OCI-LY7 (cell line): Measurements from ENCODE around the gene NPLOC4. TPM values are rescaled to one million over a fixed set of nuclear protein-coding genes. Genes with fewer than 3 reads are reported as not detected.

Source experiments
- BruUV-seq: library from RNA; stranded (reverse); fragments of 400-500 nt; replicated peaks from 2 replicates; lab custom pipeline; 2021; lab: Mats Ljungman, UMichigan
- CTCF ChIA-PET: fragments of 300-600 bp; sonication (Branson Sonifier 250); formaldehyde crosslinking; loops from one replicate; lab custom pipeline; 2022; ENCODE audit warnings: antibody characterized with exemption; ENCODE audit not compliant: unreplicated experiment; lab: Charles Lee
- POLR2A ChIA-PET: fragments of 300-600 bp; sonication (Branson Sonifier 250); formaldehyde crosslinking; loops from one replicate; lab custom pipeline; 2022; ENCODE audit warnings: antibody characterized with exemption; lab: Charles Lee
- DNase-seq: peaks from one replicate; pipeline ENCODE4 v3.0.0-alpha.2; 2015; ENCODE audit warnings: low spot score
- H2AFZ ChIP-seq: fragments of 200-600 bp; sonication (generic), shearing (Covaris generic); 2 replicates; pipeline ENCODE4 v1.6.1; 2014; ENCODE audit warnings: mild to moderate bottlenecking, antibody characterized with exemption, low read length, moderate library complexity
- H3K27ac ChIP-seq: fragments of 200-600 bp; sonication (generic); 2 replicates; pipeline ENCODE4 v1.5.1; 2014; ENCODE audit warnings: mixed run types, low read depth, mild to moderate bottlenecking, moderate library complexity, low read length, inconsistent platforms; ENCODE audit not compliant: poor library complexity, severe bottlenecking
- H3K36me3 ChIP-seq: fragments of 200-600 bp; sonication (generic); 2 replicates; pipeline ENCODE4 v1.6.1; 2014; ENCODE audit warnings: mild to moderate bottlenecking, antibody characterized with exemption, low read length, moderate library complexity, mixed read lengths; ENCODE audit not compliant: insufficient read depth
- H3K4me1 ChIP-seq: fragments of 200-600 bp; sonication (generic); 2 replicates; pipeline ENCODE4 v1.5.1; 2014; ENCODE audit warnings: mild to moderate bottlenecking, low read length; ENCODE audit not compliant: insufficient read depth, poor library complexity, severe bottlenecking
- H3K4me2 ChIP-seq: fragments of 200-600 bp; sonication (generic); 2 replicates; pipeline ENCODE4 v1.6.1; 2014; ENCODE audit warnings: mild to moderate bottlenecking, low read length
- H3K4me3 ChIP-seq: fragments of 200-600 bp; sonication (generic); 2 replicates; pipeline ENCODE4 v1.5.1; 2014; ENCODE audit warnings: mild to moderate bottlenecking, low read depth, low read length; ENCODE audit not compliant: poor library complexity, severe bottlenecking
- H3K79me2 ChIP-seq: fragments of 200-600 bp; sonication (generic); 2 replicates; pipeline ENCODE4 v1.6.1; 2016; ENCODE audit warnings: low read depth, mild to moderate bottlenecking, low read length, moderate library complexity, mixed read lengths; ENCODE audit not compliant: insufficient read depth
- H3K9me2 ChIP-seq: fragments of 200-600 bp; sonication (generic); 2 replicates; pipeline ENCODE4 v1.6.1; 2016; ENCODE audit warnings: mild to moderate bottlenecking, low read length, mixed read lengths; ENCODE audit not compliant: insufficient read depth
- H3K9me3 ChIP-seq: fragments of 200-600 bp; sonication (generic); 2 replicates; pipeline ENCODE4 v1.6.1; 2014; ENCODE audit warnings: mild to moderate bottlenecking, mixed run types, low read length, mixed read lengths
- H4K20me1 ChIP-seq: fragments of 200-600 bp; sonication (generic); 2 replicates; pipeline ENCODE4 v1.6.1; 2014; ENCODE audit warnings: mild to moderate bottlenecking, antibody characterized with exemption, low read length, moderate library complexity, mixed read lengths; ENCODE audit not compliant: insufficient read depth
- EZH2phosphoT487 ChIP-seq: fragments of 200-600 bp; sonication (generic); IDR thresholded peaks from 2 replicates; pipeline ENCODE4 v1.6.1; 2018; ENCODE audit warnings: low read depth, borderline replicate concordance, mild to moderate bottlenecking, mixed run types, antibody characterized with exemption, low read length, moderate library complexity, mixed read lengths
- intact Hi-C: fragments of 100-400 bp; cut with micrococcal nuclease; formaldehyde crosslinking; loops from one replicate; pipeline ENCODE4 v1.10.0; 2022; ENCODE audit not compliant: unreplicated experiment
- total RNA-seq, 2 experiments: library from RNA; depleted of rRNA in 1 of 2; stranded (reverse); fragments of >200 nt in 1 of 2; shearing (Covaris generic) in 1 of 2; gene quantifications; 2 replicates each; pipeline ENCODE4 v1.2.3, GENCODE V29; 2014 to 2022
- TF ChIP-seq, protein P1 (sequence below): fragments of 200-600 bp; sonication (generic); conservative IDR thresholded peaks from 2 replicates; pipeline ENCODE4 v1.5.1; 2014; ENCODE audit warnings: mild to moderate bottlenecking, antibody characterized with exemption, low read length, moderate library complexity, mixed read lengths

Gene NPLOC4
- total RNA-seq, 2 experiments from 2014 or later = 69.6 to 118 TPM

DNA sequence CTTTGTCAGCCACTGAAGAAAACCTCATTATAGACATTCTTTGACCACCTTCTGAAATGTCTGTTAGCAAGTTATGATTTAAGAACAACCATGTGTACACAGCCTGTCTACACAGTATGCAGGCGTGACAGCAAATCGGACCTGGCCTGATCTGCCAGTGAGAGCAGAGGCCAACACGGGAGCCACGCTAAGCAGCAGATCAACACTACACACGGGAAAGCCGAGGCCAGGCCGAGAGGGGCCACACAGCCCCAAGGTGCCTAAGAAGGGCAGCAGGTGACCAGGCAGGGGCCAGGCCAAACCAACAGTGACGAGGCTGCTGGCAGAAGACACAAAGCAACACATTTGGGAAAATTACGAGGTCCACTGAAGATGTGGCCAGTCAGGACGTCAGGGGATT lies 68.5 kb downstream of the NPLOC4 start:
- H3K9me2 ChIP-seq = no peaks in the 10 kb centered on the region
- peaks cover 89% of the 10 kb centered on the region for H3K36me3 ChIP-seq
- no peaks in the 10 kb centered on the region for H4K20me1 ChIP-seq
- H3K4me3 ChIP-seq = no peak overlapping the region
- H3K4me2 ChIP-seq = no peak overlapping the region
- no peak for TF ChIP-seq EZH2phosphoT487
- POLR2A ChIA-PET = interaction anchor here (1.2 kb wide), 1 partner anchor 14 kb away, joined by 3 read pairs; no protein-coding TSS in a partner anchor
- CTCF ChIA-PET = no interaction called here
- H3K79me2 ChIP-seq = no peaks in the 10 kb centered on the region
- no peaks in the 10 kb centered on the region for H3K9me3 ChIP-seq
- no TSS peak for BruUV-seq
- intact Hi-C loops = no loop called here
- no peak overlapping the region for H2AFZ ChIP-seq
- DNase-seq = no peak
- H3K27ac ChIP-seq = no peak overlapping the region
- H3K4me1 ChIP-seq = no peaks in the 10 kb centered on the region

DNA sequence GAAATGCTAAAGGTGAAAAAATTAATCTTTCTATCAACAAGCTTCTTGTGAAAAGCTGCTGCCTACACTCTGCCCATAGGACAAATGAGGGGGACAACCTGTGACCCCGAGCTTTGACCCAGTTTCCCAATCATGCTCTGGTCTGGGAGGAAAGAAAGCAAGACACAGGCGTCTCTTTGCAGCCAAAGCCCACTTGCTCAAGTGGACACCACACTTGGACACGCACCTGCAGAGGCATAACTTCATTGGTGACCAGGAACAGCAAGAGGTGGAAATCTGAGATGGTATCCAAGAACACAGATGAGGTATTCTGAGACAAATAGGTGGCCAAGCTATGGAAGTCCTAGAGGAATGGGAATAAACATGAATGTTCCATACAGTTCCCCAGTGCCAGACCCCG lies 69.7 kb downstream of the NPLOC4 start:
- CTCF ChIA-PET = no interaction called here
- H3K4me1 ChIP-seq = no peaks in the 10 kb centered on the region
- no peak overlapping the region for H3K4me2 ChIP-seq
- no TSS peak for BruUV-seq
- no peaks in the 10 kb centered on the region for H3K79me2 ChIP-seq
- H2AFZ ChIP-seq = no peak overlapping the region
- no peaks in the 10 kb centered on the region for H3K9me3 ChIP-seq
- no peak overlapping the region for H3K27ac ChIP-seq
- TF ChIP-seq, protein P1, sequence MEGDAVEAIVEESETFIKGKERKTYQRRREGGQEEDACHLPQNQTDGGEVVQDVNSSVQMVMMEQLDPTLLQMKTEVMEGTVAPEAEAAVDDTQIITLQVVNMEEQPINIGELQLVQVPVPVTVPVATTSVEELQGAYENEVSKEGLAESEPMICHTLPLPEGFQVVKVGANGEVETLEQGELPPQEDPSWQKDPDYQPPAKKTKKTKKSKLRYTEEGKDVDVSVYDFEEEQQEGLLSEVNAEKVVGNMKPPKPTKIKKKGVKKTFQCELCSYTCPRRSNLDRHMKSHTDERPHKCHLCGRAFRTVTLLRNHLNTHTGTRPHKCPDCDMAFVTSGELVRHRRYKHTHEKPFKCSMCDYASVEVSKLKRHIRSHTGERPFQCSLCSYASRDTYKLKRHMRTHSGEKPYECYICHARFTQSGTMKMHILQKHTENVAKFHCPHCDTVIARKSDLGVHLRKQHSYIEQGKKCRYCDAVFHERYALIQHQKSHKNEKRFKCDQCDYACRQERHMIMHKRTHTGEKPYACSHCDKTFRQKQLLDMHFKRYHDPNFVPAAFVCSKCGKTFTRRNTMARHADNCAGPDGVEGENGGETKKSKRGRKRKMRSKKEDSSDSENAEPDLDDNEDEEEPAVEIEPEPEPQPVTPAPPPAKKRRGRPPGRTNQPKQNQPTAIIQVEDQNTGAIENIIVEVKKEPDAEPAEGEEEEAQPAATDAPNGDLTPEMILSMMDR = no peak
- no peak for TF ChIP-seq EZH2phosphoT487
- POLR2A ChIA-PET = no interaction called here
- H3K9me2 ChIP-seq = no peaks in the 10 kb centered on the region
- no peak overlapping the region for H3K4me3 ChIP-seq
- DNase-seq = no peak
- no peaks in the 10 kb centered on the region for H4K20me1 ChIP-seq
- H3K36me3 ChIP-seq = peaks cover 93% of the 10 kb centered on the region
- intact Hi-C loops = no loop called here

DNA sequence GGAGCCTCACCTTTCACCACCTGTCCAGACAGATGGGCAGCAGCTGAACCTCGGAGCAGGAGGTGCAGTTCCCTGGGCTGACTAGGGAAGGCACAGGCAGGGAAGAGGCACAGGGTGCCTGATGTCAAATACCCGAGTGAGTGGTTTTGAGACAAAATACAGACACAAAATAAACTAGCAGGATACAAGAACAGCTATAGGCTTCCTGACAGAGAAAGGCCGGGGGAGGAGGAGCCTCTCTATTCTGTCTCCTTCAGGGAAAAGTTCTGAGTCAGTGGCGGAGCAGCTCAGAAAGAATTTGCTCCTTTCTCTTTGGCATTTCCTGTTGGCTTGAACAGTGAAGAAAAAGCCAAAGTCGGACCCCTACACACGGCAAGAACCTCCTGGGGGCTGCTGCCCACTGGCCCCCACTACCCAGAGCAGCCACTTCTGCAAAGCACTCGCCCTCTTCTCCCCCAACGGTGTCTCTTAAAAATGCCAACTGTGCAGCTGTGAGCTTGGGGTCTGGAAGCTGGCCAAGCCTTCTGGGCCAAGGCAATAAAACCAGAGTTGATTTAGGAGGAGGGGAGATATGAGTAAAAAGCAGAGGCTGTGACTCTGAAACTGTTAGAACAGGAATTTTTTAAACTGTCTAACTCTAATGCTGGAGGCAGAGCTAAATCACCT lies 70.3 kb downstream of the NPLOC4 start:
- TF ChIP-seq, protein P1 = no peak
- TF ChIP-seq EZH2phosphoT487 = no peak
- no peaks in the 10 kb centered on the region for H4K20me1 ChIP-seq
- DNase-seq = no peak
- H3K4me2 ChIP-seq = no peak overlapping the region
- no TSS peak for BruUV-seq
- peaks cover 96% of the 10 kb centered on the region for H3K36me3 ChIP-seq
- no peak overlapping the region for H3K27ac ChIP-seq
- no peaks in the 10 kb centered on the region for H3K79me2 ChIP-seq
- intact Hi-C loops = no loop called here
- ChIA-PET CTCF (no interaction called here), POLR2A (no interaction called here)
- no peaks in the 10 kb centered on the region for H3K4me1 ChIP-seq
- H3K4me3 ChIP-seq = no peak overlapping the region
- H3K9me3 ChIP-seq = no peaks in the 10 kb centered on the region
- no peak overlapping the region for H2AFZ ChIP-seq
- H3K9me2 ChIP-seq = no peaks in the 10 kb centered on the region
